Dermis blood vessel endothelial cell (primary cell): ENCODE measurements around the gene FCRL3. TPM values are rescaled to one million over a fixed set of nuclear protein-coding genes. Genes with fewer than 3 reads are reported as not detected.
A peak's percentile ranks its signal among the peaks of the same experiment; 100 is the strongest.
"Not testable (repeated sequence)": the region's sequence is repeated elsewhere in the genome, so short reads cannot be mapped to it uniquely, and the experiment has no call there.

Source experiments
- DNase-seq: peaks from one replicate; pipeline ENCODE4 v3.0.0; 2010
- total RNA-seq: library from RNA; depleted of rRNA; stranded (reverse); fragments of >200 nt; gene quantifications from 2 replicates; pipeline ENCODE4 v1.2.3, GENCODE V29; 2014

Gene FCRL3, protein sequence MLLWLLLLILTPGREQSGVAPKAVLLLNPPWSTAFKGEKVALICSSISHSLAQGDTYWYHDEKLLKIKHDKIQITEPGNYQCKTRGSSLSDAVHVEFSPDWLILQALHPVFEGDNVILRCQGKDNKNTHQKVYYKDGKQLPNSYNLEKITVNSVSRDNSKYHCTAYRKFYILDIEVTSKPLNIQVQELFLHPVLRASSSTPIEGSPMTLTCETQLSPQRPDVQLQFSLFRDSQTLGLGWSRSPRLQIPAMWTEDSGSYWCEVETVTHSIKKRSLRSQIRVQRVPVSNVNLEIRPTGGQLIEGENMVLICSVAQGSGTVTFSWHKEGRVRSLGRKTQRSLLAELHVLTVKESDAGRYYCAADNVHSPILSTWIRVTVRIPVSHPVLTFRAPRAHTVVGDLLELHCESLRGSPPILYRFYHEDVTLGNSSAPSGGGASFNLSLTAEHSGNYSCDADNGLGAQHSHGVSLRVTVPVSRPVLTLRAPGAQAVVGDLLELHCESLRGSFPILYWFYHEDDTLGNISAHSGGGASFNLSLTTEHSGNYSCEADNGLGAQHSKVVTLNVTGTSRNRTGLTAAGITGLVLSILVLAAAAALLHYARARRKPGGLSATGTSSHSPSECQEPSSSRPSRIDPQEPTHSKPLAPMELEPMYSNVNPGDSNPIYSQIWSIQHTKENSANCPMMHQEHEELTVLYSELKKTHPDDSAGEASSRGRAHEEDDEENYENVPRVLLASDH
- not detected in 2 replicates for total RNA-seq

DNA sequence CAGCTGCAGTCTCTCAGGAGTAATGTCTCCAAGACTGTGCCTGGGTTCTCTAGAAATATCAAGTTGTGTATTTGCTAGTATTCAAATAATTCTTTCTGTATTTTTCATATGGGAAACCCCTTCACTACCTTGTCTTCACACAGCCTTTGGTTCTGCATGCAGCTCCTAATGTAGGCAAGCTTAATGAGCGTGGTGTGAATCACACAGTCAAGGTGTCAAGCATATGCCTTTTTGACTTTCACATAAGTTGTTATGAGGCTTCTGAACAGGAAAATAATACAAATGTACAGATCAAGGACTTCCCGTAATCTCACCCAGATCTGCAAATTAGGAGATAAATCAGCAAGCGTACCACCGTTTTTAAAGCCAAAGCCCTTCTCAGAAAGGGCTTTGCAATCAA lies at the start of gene FCRL3:
TSS of gene FCRL3 (minus strand) at position 38 of the 400 bp plus-strand sequence. CDS start 280 bp downstream, outside the sequence.
- DNase-seq: no peak

DNA sequence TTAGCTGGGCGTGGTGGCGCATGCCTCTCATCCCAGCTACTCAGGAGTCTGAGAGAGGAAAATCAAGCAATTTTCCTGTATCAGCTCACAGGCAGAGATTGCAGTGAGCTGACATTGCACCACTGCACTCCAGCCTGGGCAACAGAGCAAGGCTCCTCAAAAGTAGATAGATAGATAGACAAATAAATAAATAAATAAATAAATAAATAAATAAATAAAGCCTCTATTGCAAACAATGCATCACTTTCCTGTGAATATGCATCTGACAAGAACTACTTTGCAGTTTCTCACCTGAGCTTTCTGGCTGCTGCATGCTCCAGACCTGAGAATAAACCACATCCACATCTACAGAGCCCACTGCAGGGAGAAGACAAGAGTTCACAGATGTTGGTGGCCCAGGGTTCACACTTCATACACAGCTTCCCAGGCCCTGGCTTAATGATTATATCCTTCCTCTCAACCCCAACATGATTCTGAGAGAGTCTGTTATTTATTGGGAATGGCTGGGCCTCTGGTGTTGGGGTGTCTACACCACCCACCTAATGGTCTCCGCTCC lies 47.8 kb upstream of the FCRL3 start:
- DNase-seq: no peak

DNA sequence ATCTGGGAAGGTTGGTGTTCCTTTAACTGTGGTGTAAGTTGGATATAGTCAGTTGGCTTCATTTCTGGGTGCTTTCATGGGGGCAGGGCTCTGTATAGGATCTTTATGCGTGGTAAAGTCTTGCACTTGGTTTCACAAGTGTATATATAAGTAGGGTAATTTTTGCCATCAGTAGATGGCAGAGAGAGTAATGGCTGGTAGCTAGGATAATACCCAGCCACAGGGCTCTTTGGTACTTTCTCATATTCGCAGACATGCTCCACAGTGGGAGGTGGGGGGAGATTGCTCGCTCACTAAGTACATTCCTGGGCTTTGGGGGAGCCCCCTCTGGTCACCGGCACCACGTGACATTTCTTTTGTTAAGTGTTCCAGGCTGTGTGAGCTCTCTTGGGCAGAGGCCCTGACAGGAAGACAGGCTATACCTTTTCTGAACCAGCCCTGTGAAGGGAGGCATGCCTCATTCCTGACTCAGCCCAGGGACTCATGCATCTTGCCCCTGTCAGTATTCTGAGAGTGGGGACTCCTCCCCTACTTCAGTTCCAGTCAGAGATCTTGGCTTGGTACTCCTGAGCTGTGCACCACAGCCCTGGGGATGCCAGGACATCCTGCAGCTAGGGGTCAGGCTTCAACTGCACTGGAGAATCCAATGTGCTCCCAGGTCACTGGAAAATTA lies 38.8 kb upstream of the FCRL3 start:
- no peak for DNase-seq

DNA sequence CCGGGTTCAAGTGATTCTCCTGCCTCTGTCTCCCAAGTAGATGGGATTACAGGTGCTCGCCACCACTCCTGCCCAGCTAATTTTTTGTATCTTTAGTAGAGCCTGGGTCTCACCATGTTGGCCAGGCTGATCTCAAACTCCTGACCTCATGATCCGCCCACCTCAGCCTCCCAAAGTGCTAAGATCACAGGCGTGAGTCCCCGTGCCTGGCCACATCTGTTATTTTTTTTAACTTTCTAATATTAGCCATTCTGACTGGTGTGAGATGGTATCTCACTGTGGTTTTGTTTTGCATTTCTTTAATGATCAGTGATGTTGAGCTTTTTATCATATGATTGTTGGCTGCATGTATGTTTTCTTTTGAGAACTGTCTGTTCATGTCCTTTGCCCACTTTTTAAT lies 35.4 kb upstream of the FCRL3 start:
- DNase-seq: not testable (repeated sequence)

DNA sequence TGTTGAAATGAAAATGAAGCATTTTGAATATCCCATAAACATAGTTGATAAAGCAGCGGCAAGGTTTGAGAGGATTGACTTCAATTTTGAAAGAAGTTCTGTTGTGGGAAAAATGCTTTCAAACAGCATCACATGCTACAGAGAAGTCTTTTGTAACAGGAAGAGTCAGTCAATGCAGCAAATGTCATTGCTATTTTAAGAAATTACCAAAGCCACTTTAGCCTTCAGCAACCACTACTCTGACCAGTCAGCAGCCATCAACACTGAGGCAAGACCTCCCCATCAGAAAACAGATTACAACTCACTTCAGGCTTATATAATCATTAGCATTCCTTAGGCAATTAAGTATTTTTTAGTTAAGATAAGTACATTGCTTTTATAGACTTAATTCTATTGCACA lies 33.8 kb upstream of the FCRL3 start:
- no peak for DNase-seq

DNA sequence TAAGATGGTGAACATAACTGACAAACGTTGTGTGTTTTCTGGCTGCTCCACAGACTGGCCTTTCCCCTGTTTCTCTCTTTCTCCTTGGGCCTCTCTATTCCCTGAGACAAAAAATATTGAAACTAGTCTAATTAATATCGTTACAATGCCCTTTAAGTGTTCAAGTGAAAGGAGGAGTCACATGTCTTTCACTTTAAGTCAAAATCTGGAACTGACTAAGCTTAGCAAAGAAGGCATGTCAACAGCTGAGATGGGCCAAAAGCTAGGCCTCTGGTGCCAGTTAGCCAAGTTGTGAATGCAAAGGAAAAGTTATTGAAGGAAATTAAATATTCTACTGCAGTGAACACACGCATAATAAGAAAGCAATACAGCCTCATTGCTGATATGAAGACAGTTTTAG lies 32.2 kb upstream of the FCRL3 start:
- DNase-seq: no peak

DNA sequence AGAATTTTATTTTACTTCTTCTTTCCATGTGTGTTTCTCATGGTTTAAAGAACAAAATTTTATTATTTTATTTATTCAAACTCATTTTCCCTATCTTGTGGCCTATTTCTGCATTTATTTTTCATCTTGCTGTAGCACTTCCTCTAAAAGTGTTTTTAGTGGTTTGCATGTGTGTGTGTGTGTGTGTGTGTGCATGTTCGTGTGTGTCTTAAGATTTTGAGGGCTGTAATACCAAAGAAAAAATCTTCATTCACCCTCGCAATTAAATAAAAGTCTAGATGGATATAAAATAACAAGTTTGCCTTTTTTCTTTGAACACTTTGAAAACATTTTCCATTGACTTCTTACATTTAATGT lies 24.6 kb upstream of the FCRL3 start:
- no peak for DNase-seq

DNA sequence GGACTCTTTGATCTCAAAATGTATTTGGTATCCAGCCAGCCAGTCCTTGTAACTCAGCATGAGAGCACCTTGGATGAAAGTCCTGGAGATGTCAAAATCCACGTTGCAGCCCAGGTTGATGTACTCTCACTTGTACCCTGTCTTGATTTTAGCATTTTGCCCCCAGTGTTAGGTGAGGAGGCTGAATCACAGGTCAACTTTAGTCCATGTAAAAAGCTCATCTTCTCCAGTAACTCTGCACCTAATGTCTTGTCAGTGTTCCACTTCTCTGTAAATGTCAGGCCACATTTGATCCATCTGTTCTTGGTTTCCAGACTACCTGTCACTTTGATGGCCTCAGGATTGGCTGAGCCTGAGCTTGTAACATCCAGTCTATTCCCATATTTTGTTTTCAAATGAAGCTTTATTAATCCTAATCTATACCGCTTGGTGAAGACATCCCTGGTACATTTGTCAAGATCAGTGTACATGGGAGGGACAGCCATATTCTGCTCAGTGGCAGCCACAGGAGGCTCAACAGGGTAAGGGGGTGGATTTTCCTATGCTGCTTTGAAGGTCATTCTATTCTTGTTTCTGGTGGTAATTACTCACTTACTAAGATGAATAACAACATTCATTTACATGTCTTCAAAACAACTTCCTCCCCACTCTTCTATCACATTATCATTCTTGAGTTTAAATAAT lies 24.1 kb upstream of the FCRL3 start:
- no peak for DNase-seq

DNA sequence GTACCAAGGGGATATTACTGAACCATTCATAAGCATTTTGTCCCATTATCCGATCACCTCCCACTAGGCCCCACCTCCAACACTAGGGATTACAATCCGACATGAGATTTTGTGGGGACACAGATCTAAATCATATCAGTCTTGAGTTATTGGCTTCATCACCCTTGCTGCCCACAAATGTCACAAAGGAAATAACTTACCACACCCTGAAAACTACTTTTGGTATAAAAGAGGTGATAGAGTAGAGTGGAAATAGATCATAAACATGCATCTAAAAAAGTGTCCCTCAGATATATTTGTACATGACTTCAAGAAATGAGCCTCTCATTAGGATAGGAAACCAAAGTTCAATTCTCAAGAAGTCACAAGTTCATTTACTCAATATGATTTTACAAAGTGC lies 22.6 kb upstream of the FCRL3 start:
- DNase-seq: no peak

DNA sequence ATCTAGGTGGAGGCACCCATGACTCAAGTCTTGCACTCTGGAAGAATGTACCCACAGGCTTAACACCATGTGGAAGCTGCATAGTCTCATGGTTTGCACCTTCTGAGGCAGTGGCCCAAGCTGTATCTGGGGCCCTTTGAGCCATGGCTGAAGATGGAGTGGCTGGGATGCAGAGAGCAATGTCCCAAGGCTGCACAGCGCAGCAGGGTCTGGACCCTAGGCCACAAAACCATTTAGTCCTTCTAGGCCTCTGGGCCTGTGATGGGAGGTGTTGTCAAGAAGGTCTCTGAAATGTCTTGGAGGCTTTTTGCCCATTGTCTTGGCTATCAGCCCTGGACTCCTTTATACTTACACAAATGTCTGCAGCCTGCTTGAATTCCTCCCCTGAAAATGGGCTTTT lies 21.4 kb upstream of the FCRL3 start:
- no peak for DNase-seq

DNA sequence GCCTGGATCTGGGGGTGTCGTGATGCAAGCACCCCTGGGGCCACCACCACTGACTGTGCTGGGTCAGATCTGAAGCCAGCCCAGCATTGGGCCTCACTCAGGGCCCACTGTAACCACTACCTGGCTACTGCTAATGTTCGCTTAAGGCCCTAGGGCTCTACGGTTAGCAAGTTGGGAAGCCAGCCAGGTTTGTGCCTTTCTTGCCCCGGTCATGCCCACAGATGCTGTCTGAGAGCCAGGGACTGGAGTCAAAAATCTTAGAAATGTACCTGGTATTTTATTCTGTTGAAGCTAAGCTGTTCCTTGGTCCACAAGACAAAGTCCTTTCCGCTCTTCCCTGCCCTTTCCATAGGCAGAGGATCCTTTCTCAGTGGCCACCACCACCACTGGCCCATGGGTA lies 15.2 kb upstream of the FCRL3 start:
- DNase-seq: no peak

DNA sequence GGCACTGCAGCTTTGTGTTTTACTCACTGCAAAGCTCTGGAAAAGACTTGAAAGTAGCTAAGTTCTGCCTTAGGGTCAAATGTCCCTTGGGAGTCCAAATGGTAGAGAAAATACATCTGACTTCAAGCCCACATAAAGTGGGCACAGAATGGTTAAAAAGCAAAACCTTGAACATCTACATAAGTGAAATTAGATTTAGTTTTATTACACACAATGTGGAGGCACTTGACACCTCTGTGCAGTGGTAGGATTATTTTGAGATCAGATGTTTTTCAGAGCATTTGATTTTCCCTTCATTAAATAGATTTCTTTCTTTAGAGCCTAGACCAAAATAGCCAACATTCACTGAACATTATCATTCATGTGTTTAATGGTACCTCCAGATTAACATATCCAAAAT lies 11.2 kb upstream of the FCRL3 start:
- no peak for DNase-seq

DNA sequence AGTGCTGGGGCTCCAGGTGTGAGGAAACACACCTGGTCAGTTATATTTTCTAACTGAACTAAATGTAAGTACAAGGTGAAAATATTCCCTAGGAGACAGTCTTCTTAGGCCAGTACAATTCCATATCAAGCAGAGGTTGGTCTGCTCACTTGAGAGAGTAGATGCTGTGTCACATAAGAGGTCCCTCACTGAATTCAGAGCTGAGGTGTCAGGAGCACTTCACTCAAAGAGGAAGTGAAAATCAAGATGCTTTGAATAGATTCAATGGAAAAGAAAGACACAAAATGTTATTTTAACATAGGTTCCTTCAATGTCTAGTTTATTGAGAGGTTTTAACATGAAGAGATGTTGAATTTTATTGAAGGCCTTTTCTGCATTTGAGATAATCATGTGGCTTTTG lies 4.3 kb upstream of the FCRL3 start:
- DNase-seq: no peak

DNA sequence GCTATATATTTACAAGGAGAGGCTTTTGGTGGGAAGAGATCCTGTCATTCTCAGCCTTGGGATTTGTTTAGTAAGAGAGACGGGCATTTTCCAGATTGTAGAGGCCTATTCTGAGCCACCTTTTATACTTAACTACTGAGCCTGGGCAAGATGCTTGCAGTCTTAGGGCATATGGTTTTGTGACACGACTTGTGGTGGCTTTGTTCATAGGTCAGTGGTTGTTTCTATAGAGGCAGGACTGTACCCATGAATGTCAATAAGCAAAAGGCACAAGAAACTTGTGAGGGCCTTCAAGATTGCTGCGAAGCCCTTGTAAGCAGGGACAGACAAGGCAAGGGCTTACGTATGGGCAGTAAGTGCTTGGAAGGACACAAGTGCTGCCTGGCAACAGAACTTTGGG lies 3.4 kb upstream of the FCRL3 start:
- DNase-seq: no peak

DNA sequence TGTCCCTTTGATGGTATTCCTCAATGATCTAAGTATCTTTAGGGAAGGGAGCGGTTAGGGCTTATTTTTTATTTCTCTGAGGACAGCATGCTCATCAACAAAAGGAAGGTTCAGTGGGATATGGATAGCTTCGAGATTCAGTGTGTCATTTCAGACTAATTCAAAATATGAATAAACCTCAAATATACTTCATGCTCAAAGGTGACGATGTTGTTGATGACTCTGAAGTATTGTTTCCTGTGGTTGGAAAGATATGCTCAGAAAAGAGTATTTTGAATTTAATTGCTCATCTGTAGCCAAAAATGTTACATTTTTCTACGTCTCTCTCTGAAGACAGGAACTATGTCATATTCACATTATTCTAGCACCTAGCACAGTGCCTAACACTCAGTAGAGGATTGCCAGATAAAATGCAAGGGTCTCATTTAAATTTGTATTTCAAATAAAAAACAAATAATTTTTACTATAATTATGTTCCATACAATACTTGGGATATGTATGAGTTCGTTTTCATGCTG lies 1.8 kb upstream of the FCRL3 start:
- DNase-seq: no peak

DNA sequence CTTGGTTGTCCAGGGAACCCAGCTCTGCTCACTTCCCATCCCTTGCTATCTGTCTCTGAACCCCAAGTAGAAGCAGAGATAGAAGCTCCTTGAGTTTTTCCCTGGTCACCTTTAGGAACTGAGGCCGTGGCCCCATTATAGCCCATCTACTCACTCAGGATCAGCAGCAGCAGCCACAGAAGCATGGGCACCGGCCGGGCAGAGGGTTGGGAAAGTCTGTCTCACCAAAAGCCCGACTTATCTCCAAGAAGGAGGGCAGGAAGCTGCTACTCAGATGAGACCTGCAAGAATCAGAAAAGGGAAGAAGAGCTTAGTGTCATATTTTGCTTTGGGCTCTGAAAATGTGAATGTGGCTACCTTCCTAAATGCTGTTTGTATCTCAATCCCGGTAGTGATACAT lies 264 bp downstream of the FCRL3 start:
- no peak for DNase-seq

DNA sequence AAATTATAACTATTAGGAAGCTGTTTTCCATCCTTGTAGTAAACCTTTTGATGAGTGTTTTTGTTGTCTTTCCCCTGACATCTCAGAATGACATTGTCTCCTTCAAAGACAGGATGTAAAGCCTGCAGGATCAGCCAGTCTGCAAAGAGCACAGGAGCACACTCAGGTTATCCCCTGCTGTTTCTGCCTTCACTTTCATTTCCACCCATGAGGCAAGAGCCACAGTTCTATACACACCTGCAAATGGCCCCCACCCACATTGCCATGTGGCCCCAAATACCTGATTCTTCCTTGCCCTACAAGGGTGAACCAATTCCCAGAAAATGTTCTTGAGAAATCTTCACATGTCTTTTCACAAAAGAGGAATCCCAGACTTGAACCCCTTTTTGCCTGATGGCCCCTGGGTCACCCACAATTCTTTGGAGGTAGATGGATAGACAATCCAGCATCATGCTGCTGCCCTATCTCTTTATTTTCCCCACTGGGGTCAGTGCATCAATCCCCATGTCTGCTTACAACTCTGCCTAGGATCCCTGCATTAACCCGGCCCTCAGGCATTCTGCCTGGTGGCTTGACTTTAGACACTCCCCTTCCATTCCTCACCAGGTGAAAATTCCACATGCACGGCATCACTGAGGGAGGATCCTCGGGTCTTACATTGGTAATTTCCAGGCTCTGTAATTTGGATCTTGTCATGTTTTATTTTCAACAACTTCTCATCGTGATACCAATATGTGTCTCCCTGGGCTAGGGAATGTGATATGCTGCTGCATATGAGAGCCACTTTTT lies 2.6 kb downstream of the FCRL3 start:
- no peak for DNase-seq

DNA sequence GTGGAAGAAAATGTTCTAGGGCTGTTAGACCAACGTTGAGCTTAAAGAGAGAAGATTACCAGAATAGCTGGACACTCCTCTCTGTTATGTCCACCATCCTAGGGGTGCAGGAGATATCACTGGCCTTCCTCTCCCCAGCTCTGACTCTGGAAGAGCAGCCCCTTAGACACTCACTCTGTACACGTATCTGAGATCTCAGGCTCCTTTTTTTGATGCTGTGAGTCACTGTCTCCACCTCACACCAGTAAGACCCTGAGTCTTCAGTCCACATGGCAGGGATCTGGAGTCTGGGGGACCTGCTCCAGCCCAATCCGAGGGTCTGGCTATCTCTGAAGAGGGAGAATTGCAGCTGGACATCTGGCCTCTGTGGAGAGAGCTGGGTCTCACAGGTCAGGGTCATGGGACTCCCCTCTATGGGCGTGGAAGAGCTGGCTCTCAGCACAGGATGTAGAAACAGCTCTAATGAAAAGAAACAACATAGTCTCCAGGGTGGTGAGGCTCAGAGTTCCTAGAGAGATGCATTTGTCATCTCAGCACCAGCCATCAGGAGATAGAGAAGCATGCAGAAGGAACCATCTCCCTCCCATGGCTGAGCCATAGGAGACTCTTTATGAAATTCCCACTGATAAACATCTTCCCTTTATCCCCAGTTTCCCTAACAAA lies 3.5 kb downstream of the FCRL3 start:
- no peak for DNase-seq

DNA sequence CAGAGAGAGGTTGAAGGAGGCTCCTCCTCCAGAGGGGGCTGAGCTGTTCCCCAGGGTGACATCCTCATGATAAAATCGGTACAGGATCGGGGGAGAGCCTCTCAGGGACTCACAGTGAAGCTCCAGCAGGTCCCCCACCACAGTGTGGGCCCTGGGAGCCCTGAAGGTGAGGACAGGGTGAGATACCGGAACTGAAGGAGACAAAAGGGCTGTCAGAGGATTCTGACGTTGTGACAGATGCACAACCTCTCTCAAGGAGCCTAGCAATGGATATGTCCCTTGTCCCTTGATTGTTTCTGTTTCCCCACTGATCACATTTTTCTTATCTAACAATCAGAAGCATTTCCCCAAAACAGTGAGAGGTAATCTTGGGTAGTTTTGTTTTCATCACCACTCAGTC lies 5.2 kb downstream of the FCRL3 start:
- no peak for DNase-seq

DNA sequence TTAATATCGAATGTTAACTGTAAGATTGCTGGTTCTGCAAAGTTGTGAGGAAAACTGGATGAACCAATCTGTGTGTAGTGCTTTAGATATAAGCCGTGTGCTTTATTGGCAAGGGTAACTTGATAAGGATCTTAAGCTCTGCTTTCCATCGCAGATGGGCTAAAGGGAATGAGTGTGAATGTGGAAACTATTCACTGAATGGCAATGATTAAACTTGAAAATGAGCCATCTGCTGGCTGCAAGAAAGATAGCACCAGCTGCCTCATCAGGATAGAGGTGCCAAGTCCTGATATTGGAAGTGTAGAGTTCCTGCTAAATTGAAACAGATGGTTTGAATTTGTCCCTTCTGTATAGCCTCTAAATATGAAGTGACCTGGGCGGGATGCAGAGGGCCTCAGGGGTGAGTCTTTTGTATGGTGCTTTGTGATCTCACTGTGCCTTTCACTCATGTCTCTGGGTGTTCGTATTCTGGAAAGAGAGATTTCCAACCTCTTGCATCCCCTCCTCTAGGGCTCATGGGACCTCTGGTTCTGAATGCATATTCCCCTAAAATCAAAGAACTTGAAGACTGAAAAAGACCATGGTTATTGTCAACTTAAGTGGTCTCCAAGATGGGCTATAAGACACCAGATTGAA lies 9.2 kb downstream of the FCRL3 start:
- peak; percentile 49 for DNase-seq
